ENCODE data around the gene MRPL24.
"Not testable (repeated sequence)": the region's sequence is repeated elsewhere in the genome, so short reads cannot be mapped to it uniquely, and the experiment has no call there.

MRPL24 gene

GRCh38 chr1:156740741-156741480 is at the start of gene MRPL24:
Gene MRPL24, minus strand, starts transcription at chr1:156741088. Its CDS starts 2,384 bp downstream, at chr1:156738704.
- peak; percentile 93 for DNase-seq

DNA sequence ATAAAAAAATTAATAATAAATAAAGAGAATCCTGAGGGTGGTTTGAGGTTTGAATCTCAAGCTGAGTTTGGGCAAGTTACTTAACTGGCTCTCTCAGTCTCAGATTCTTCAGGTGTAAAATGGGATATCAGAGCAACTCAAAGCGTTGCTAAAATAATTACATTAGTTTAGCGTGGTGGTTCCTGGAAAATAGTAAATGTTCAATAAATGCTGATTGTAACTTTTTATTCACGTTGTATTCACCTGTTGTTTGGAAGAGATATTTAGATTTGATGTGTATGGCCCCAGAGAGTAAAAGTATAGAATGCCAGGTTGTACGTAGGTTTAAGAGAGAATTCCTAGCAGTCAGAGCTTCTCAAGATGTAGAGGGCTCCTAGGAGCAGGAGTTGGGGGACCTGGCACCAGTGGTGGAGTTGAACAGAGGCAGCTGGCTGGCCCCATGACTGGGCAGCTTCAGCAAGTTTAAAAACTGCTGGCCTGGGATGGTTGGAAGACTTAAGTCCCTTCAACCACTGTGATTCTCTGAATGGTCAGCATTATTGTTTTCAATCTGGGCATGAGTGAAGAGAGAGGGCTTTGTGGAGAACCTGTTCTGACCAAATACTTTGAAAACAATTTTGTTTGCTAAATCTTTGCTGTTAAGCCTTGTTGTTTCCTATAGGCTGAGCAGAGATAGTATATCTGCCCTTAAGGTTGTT is 48.9 kb upstream of the MRPL24 start:
- DNase-seq: no peak

GRCh38 chr1:156788136-156788535 is 47.2 kb upstream of the MRPL24 start:
- no peak for DNase-seq

- DNase-seq: no peak
Observed at GRCh38 chr1:156786640-156787039, 45.8 kb upstream of the MRPL24 start.

- no peak for DNase-seq
Observed at GRCh38 chr1:156785458-156785857, 44.6 kb upstream of the MRPL24 start.

GRCh38 chr1:156781585-156782186 is 40.8 kb upstream of the MRPL24 start:
- no peak for DNase-seq

- no peak for DNase-seq
Observed at GRCh38 chr1:156777573-156777972, 36.7 kb upstream of the MRPL24 start.

- DNase-seq: no peak
Observed at GRCh38 chr1:156776942-156777341, 36.1 kb upstream of the MRPL24 start.

DNA sequence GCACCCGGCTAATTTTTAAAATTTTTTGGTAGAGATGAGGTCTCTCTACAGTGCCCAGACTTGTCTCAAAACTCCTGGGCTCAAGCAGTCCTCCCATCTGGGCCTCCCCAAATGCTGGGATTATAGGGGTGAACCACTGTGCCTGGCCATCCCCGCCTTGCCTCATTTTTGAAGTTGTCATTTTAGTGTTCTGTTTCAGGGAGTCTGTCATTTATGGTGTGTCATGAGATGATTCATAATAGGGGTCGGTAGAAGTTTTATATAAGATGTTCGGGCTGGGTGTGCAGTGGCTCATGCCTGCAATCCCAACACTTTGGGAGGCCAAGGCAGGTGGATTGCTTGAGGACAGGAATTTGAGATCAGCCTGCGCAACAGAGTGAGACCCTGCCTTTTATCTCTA is 34.9 kb upstream of the MRPL24 start:
- DNase-seq: no peak

DNA sequence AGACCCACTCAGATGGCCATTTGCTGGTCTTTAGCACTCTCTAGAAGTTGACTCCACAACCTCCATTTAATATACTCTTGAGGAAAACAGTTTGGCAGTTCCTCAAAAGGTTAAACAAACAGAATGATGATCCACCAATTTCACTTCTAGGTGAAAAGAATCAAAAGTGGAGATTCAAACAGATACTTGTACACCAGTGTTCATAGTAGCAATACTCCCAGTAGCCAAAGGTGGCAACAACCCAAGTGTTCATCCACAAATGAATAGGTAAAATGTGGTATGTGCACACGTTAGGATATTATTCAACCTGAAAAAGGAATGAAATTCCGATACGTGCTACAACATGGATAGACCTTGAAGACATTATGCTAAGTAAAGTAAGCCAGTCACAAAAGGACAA is 32.7 kb upstream of the MRPL24 start:
- DNase-seq: no peak

DNA sequence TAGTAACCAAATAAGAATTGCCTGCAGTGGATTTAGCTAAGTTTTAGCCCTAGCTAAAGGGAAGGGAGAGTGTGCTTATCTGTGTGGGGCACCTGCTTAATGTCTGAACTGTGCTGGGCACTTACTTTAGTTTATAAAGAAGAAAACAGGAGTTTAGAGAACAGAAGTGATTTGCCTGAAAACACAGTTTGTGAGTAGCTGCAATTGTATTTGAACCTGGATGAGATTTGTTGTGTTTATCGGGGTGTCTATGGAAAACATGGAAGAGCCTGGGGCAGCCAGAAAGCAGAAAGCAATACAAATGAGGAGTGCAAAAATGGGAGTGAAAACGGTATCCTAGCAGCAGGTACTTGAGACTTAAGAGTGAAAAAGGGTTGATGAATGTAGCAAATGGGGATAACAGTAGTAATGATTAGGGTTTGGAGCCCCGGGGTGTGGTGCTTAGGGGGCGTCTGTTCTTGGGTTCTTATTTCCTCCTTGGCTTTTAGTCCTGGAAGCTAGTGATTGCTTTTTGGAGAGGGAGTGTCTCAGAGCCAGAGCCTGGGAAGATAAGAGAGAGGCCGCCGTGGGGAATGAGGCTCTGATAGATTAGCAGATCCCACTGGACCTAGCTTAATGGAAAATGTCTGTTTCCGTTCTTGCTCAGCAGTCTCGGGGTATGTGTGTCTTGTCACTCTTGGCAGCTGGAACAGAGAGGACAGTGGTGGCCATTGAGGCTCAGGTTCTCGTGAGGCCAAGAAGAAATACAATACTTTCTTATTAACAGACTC is 32.0 kb upstream of the MRPL24 start:
- no peak for DNase-seq

DNA sequence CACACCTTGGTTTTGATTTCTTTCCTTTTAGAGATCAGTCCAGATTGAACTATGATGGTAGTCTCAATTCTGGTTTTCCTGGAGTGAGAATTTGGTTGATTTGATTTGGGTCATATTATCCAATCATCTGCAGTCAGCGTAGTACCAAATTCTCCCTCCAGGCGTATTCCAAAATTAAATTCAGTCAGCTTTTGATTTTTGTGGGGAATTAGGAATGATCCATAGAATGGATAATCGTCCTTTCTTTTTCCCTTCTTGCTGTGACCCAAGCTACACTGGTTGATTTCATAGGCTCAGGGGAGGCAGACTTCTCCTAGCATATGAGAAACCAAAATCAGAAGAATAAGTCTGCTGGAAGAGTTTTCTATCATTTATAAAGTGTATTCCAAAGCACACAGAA is 31.3 kb upstream of the MRPL24 start:
- no peak for DNase-seq

DNA sequence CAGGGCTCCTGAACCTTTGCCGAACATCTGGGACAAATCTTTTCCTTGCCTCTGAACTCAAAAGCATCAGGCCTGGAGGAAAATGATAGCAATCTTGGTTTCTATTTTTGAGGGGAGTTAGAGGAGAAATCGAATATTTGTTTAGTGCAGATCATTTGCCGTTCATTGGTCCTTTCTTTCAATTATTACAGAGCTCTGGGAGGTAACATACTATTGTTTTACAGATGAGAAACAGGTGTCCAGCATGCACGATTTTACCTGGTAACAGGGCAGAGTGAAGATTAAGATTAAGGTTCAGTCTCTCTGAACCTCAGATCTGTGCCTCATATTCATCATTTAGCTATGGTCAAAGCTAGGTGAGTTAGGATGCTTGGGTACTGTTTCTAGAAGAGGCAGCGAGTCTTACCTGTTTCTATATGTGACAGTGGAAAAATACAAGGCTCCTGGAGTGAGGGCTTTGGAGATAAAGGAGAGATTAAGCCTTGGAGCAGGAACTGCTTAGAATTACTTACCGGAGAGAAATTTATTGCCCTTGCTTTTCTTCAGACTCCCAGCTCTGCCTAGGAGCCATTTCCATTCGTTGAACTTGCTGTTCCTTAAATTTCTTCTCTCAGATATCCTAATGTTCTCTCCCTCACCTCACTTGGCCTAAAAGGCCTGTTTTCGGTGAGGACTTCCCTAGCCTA is 27.9 kb upstream of the MRPL24 start:
- DNase-seq: no peak

DNA sequence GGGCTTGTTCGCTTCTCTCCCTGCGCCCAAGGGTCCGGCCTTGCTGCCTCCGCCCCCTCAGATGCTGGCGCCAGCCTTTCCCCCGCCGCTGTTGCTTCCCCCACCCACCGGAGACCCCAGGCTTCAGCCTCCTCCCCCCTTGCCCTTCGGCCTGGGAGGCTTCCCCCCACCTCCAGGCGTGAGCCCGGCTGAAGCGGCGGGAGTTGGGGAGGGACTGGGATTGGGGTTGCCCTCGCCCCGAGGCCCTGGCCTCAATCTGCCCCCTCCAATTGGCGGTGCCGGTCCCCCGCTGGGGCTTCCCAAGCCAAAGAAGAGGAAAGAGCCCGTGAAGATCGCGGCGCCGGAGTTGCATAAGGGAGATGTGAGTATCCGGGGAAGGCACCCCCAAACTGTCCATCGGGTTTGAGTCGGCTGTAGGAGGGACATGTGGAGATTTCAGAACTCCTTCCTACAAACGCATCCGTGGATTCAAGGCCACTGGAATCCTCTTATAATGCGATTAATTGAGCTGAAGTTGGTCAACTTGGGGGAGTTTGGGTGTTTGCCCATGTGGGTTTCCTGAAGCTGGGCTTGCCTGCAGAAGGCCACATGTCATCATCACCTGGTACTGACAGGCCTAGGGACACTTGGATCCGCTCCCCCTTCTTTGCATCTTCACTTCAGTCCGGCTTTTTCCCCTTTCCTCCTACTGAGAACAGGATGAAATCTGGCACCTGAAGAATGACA is 27.2 kb upstream of the MRPL24 start:
- no peak for DNase-seq

DNA sequence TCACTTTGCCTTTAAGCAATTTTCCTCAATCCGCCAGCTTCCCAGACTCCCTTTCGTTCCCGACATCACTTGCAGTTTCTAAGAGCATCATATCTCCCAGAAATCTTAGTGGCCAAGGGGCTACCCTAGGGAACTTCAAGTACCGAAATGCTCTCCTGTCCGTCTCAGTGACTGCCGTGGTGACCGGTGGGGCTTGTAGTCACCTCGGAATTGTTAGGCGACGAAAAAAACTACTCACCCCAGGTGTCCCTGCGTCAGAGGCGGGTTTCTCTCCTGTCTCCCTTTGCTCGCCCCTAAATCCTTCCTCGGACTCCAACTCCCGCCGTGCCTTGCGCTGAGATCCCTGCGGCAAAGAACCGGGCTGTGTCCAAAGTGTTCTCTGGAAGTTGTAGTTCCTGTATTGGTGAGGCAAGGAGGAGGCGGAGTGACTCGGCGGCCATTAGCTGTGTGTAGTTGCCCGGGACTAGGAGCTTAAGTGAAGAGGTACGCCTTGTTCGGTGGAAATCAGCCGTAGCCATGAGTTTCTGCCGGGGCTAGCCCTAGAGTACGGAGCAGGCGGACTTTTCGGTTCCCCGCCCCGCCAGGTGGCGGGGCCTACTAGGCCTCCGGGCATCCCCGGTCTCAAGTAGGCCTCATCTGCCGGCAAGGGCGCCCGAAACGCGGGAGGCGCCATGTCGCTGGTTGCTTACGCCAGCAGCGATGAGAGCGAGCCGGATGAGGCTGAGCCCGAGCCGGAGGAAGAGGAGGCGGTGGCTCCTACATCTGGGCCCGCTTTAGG is 26.4 kb upstream of the MRPL24 start, which contains the start of gene PRCC:
PRCC (plus strand) TSS at position 435 of the 778 bp plus-strand sequence; CDS start at position 672, 237 bp downstream.
- DNase-seq: peak; percentile 97

GRCh38 chr1:156766298-156767100 is 25.6 kb upstream of the MRPL24 start:
- no peak for DNase-seq

DNA sequence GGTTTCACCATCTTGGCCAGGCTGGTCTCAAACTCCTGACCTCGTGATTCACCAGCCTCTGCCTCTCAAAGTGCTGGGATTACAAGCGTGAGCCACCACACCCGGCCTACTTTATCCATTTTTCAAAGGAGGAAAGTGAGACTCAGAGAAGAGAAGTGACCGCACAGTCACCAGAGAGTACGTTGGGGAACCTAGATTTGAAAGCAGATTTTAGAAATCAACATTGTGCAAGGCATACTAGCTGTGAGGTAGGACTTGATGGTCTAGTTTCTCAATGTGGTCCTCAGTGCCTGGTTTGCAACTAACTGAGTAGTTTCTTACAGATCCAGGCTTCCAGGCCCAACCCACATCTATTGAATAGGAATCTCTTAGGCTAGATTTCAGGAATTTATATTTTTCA is 24.8 kb upstream of the MRPL24 start:
- no peak for DNase-seq

GRCh38 chr1:156765136-156765535 is 24.2 kb upstream of the MRPL24 start:
- DNase-seq: not testable (repeated sequence)

GRCh38 chr1:156760796-156761104 is 19.9 kb upstream of the MRPL24 start:
- no peak for DNase-seq

GRCh38 chr1:156760092-156760795 is 19.4 kb upstream of the MRPL24 start:
- no peak for DNase-seq
